Measurements from ENCODE around the gene RIPPLY3.
A peak's percentile ranks its signal among the peaks of the same experiment; 100 is the strongest.

RIPPLY3 gene

GRCh38 chr21:36965720-36966065, 40.8 kb upstream of the RIPPLY3 start:
- Histone ChIP-seq H2AFZ (ENCODE audit: low read length) (peak overlapping the region; percentile 68), H3K27me3 (ENCODE audit: insufficient read depth, low read length, poor library complexity, severe bottlenecking) (no peaks in the 10 kb centered on the region), H3K4me2 (ENCODE audit: low read depth, low read length, poor library complexity, severe bottlenecking) (peak overlapping the region; percentile 74), H3K9ac (ENCODE audit: low read depth, low read length, poor library complexity, severe bottlenecking) (peak overlapping the region; percentile 90), H4K20me1 (ENCODE audit: insufficient read depth, low read length, poor library complexity, severe bottlenecking) (no peaks in the 10 kb centered on the region), H3K4me1 (ENCODE audit: insufficient read depth, low read length, poor library complexity, severe bottlenecking) (peaks cover 25% of the 10 kb centered on the region), H3K9me3 (ENCODE audit: insufficient read depth, low read depth, low read length) (no peaks in the 10 kb centered on the region), H3K4me3 (ENCODE audit: low read length, poor library complexity, severe bottlenecking) (peak overlapping the region; percentile 93), H3K36me3 (ENCODE audit: insufficient read depth, low read length) (no peaks in the 10 kb centered on the region; the same call in 1 of the 2 replicates), H3F3A (ENCODE audit: low read depth) (peaks cover 6% of the 10 kb centered on the region), H3K9me2 (replicated peaks; ENCODE audit: low read depth, low read length) (no peaks in the 10 kb centered on the region), H3K79me2 (ENCODE audit: insufficient read depth, low read length) (peaks cover 18% of the 10 kb centered on the region; the same call in 1 of the 2 replicates)
- no peak for TF ChIP-seq EZH2phosphoT487 (IDR thresholded peaks at IDR 0.05; ENCODE audit: borderline replicate concordance)
- TF ChIP-seq CTCF (conservative IDR thresholded peaks at IDR 0.05; ENCODE audit: low read length) = no peak

GRCh38 chr21:36966066-36966820, 40.3 kb upstream of the RIPPLY3 start, which contains the start of gene HLCS:
Gene HLCS (minus strand): TSS chr21:36966669. CDS start chr21:36966638, 31 bp downstream.
- Histone ChIP-seq H3K9ac (ENCODE audit: low read depth, low read length, poor library complexity, severe bottlenecking) (peak within 1 kb of the TSS; percentile 90), H3F3A (ENCODE audit: low read depth) (peaks cover 6% of the 10 kb centered on the region), H3K4me3 (ENCODE audit: low read length, poor library complexity, severe bottlenecking) (peak within 1 kb of the TSS; percentile 93), H3K27me3 (ENCODE audit: insufficient read depth, low read length, poor library complexity, severe bottlenecking) (no peaks in the 10 kb centered on the region), H4K20me1 (ENCODE audit: insufficient read depth, low read length, poor library complexity, severe bottlenecking) (no peaks in the 10 kb centered on the region), H3K4me1 (ENCODE audit: insufficient read depth, low read length, poor library complexity, severe bottlenecking) (peaks cover 25% of the 10 kb centered on the region), H3K9me2 (replicated peaks; ENCODE audit: low read depth, low read length) (no peaks in the 10 kb centered on the region), H3K4me2 (ENCODE audit: low read depth, low read length, poor library complexity, severe bottlenecking) (peak within 1 kb of the TSS; percentile 74), H3K36me3 (ENCODE audit: insufficient read depth, low read length) (no peaks in the 10 kb centered on the region), H3K79me2 (ENCODE audit: insufficient read depth, low read length) (peaks cover 18% of the 10 kb centered on the region; the same call in 1 of the 2 replicates), H2AFZ (ENCODE audit: low read length) (peak within 1 kb of the TSS; percentile 76), H3K9me3 (ENCODE audit: insufficient read depth, low read depth, low read length) (no peaks in the 10 kb centered on the region)
- TF ChIP-seq CTCF (conservative IDR thresholded peaks at IDR 0.05; ENCODE audit: low read length) (no peak), EZH2phosphoT487 (IDR thresholded peaks at IDR 0.05; ENCODE audit: borderline replicate concordance) (no peak)

- Histone ChIP-seq H3K79me2 (ENCODE audit: insufficient read depth, low read length) (peaks cover 18% of the 10 kb centered on the region; the same call in 1 of the 2 replicates), H3K9ac (ENCODE audit: low read depth, low read length, poor library complexity, severe bottlenecking) (peak overlapping the region; percentile 67), H3K27me3 (ENCODE audit: insufficient read depth, low read length, poor library complexity, severe bottlenecking) (no peaks in the 10 kb centered on the region), H3K9me2 (replicated peaks; ENCODE audit: low read depth, low read length) (no peaks in the 10 kb centered on the region), H2AFZ (ENCODE audit: low read length) (peak overlapping the region; percentile 76), H4K20me1 (ENCODE audit: insufficient read depth, low read length, poor library complexity, severe bottlenecking) (no peaks in the 10 kb centered on the region), H3K4me1 (ENCODE audit: insufficient read depth, low read length, poor library complexity, severe bottlenecking) (peaks cover 25% of the 10 kb centered on the region), H3F3A (ENCODE audit: low read depth) (peaks cover 6% of the 10 kb centered on the region), H3K9me3 (ENCODE audit: insufficient read depth, low read depth, low read length) (no peaks in the 10 kb centered on the region), H3K4me3 (ENCODE audit: low read length, poor library complexity, severe bottlenecking) (peak overlapping the region; percentile 78), H3K36me3 (ENCODE audit: insufficient read depth, low read length) (no peaks in the 10 kb centered on the region), H3K4me2 (ENCODE audit: low read depth, low read length, poor library complexity, severe bottlenecking) (peak overlapping the region; percentile 70)
- TF ChIP-seq CTCF (conservative IDR thresholded peaks at IDR 0.05; ENCODE audit: low read length) (no peak), EZH2phosphoT487 (IDR thresholded peaks at IDR 0.05; ENCODE audit: borderline replicate concordance) (no peak)
Observed at GRCh38 chr21:36966821-36967768, 39.4 kb upstream of the RIPPLY3 start.

All from Loucy (cell line).